Measurements from ENCODE around the gene FAM174B. TPM values are rescaled to one million over a fixed set of nuclear protein-coding genes. Genes with fewer than 3 reads are reported as not detected.

Gene FAM174B
- total RNA-seq, 1 experiment from 2014 or later: 0.30 TPM

DNA sequence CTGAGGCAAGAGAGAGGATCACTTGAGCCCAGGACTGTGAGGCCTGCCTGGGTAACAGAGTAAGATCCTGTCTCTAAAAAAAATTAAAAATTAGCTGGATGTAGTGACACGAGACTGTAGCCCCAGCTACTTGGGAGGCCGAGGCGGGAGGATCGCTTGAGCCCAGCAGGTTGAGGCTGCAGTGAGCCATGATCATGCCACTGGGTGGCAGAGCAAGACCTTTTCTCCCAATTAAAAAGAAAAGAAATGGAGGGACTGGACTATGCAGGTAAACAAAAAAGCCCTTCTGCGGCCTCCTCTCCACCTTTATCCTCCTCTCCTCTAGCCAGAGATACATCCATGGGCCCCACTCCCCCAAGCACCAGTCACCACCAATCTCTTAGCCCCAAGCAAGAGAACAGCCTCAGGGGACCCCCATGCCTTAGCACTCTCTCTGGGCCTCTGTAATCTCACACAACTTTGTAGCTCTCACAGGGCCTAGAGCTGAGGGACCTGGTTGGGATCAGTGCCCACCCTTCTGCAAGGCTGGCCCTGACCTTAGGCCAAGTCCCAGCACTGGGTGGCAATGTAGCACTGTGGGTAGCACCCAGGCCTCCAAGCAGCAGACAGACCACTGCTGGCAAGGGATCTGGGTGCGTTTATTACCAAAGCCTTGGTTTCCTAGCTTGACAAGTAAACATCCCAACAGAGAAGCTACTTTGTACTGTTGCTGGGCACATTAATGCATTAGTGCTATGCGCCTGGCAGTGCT, 43.4 kb downstream of the FAM174B start:
- Histone ChIP-seq H4K20me1 (ENCODE audit: insufficient read depth) (no peaks in the 10 kb centered on the region), H3K9me2 (ENCODE audit: insufficient read depth) (no peaks in the 10 kb centered on the region), H3K9ac (ENCODE audit: low read length) (no peak overlapping the region), H3K9me3 (ENCODE audit: control insufficient read depth in 1 of 2, insufficient read depth in 1 of 2, low read depth in 1 of 2, low read length in 2 of 2) (no peaks in the 10 kb centered on the region), H3K4me2 (ENCODE audit: low read length) (no peak overlapping the region), H3K36me3 (ENCODE audit: control insufficient read depth in 1 of 2, insufficient read depth in 2 of 2, low read length in 2 of 2) (no peaks in the 10 kb centered on the region), H3K79me2 (ENCODE audit: insufficient read depth, low read length) (no peaks in the 10 kb centered on the region), H3K4me1 (ENCODE audit: control insufficient read depth in 1 of 2, insufficient read depth in 2 of 2, low read length in 2 of 2) (no peaks in the 10 kb centered on the region), H3K27me3 (ENCODE audit: insufficient read depth, low read length) (no peaks in the 10 kb centered on the region; the same call in 1 of the 2 replicates), H2AFZ (ENCODE audit: low read depth, low read length, poor library complexity, severe bottlenecking) (no peak overlapping the region), H3K4me3 (replicated peaks in 1 of 2; ENCODE audit: low read depth in 1 of 2, low read length in 2 of 2) (no peak overlapping the region), H3K27ac (ENCODE audit: low read depth, low read length) (no peak overlapping the region)
- TF ChIP-seq POLR2AphosphoS5 (IDR thresholded peaks at IDR 0.05; ENCODE audit: low read depth, low read length): no peak
- no peak for TF ChIP-seq TCF7L2 (IDR thresholded peaks at IDR 0.05; ENCODE audit: borderline replicate concordance, extremely low read depth, insufficient read depth, insufficient read length)
- TF ChIP-seq, protein P1, sequence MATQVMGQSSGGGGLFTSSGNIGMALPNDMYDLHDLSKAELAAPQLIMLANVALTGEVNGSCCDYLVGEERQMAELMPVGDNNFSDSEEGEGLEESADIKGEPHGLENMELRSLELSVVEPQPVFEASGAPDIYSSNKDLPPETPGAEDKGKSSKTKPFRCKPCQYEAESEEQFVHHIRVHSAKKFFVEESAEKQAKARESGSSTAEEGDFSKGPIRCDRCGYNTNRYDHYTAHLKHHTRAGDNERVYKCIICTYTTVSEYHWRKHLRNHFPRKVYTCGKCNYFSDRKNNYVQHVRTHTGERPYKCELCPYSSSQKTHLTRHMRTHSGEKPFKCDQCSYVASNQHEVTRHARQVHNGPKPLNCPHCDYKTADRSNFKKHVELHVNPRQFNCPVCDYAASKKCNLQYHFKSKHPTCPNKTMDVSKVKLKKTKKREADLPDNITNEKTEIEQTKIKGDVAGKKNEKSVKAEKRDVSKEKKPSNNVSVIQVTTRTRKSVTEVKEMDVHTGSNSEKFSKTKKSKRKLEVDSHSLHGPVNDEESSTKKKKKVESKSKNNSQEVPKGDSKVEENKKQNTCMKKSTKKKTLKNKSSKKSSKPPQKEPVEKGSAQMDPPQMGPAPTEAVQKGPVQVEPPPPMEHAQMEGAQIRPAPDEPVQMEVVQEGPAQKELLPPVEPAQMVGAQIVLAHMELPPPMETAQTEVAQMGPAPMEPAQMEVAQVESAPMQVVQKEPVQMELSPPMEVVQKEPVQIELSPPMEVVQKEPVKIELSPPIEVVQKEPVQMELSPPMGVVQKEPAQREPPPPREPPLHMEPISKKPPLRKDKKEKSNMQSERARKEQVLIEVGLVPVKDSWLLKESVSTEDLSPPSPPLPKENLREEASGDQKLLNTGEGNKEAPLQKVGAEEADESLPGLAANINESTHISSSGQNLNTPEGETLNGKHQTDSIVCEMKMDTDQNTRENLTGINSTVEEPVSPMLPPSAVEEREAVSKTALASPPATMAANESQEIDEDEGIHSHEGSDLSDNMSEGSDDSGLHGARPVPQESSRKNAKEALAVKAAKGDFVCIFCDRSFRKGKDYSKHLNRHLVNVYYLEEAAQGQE (IDR thresholded peaks at IDR 0.05; ENCODE audit: low read depth): no peak
- TF ChIP-seq ZNF274 (IDR thresholded peaks at IDR 0.05; ENCODE audit: low read depth, low read length): no peak
- TF ChIP-seq, protein P2, sequence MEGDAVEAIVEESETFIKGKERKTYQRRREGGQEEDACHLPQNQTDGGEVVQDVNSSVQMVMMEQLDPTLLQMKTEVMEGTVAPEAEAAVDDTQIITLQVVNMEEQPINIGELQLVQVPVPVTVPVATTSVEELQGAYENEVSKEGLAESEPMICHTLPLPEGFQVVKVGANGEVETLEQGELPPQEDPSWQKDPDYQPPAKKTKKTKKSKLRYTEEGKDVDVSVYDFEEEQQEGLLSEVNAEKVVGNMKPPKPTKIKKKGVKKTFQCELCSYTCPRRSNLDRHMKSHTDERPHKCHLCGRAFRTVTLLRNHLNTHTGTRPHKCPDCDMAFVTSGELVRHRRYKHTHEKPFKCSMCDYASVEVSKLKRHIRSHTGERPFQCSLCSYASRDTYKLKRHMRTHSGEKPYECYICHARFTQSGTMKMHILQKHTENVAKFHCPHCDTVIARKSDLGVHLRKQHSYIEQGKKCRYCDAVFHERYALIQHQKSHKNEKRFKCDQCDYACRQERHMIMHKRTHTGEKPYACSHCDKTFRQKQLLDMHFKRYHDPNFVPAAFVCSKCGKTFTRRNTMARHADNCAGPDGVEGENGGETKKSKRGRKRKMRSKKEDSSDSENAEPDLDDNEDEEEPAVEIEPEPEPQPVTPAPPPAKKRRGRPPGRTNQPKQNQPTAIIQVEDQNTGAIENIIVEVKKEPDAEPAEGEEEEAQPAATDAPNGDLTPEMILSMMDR (IDR thresholded peaks at IDR 0.05 in 2 of 3, conservative IDR thresholded peaks at IDR 0.05 in 1 of 3; ENCODE audit: borderline replicate concordance in 1 of 3, insufficient read depth in 1 of 3, low read depth in 2 of 3, low read length in 2 of 3): no peak
- no peak for TF ChIP-seq CBX3 (IDR thresholded peaks at IDR 0.05; ENCODE audit: low read depth)
- TF ChIP-seq, protein P3, sequence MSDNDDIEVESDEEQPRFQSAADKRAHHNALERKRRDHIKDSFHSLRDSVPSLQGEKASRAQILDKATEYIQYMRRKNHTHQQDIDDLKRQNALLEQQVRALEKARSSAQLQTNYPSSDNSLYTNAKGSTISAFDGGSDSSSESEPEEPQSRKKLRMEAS (IDR thresholded peaks at IDR 0.05): no peak
- TF ChIP-seq FOSL1 (IDR thresholded peaks at IDR 0.05; ENCODE audit: low read depth): no peak
- no peak for TF ChIP-seq EGR1 (IDR thresholded peaks at IDR 0.05; ENCODE audit: low read depth)
- TF ChIP-seq JUND (IDR thresholded peaks at IDR 0.05): no peak
- TF ChIP-seq EZH2 (IDR thresholded peaks at IDR 0.05): no peak
- no peak for TF ChIP-seq SRF (IDR thresholded peaks at IDR 0.05; ENCODE audit: low read depth)
- no peak for TF ChIP-seq EZH2phosphoT487 (IDR thresholded peaks at IDR 0.05; ENCODE audit: borderline replicate concordance)
- TF ChIP-seq, protein P4, sequence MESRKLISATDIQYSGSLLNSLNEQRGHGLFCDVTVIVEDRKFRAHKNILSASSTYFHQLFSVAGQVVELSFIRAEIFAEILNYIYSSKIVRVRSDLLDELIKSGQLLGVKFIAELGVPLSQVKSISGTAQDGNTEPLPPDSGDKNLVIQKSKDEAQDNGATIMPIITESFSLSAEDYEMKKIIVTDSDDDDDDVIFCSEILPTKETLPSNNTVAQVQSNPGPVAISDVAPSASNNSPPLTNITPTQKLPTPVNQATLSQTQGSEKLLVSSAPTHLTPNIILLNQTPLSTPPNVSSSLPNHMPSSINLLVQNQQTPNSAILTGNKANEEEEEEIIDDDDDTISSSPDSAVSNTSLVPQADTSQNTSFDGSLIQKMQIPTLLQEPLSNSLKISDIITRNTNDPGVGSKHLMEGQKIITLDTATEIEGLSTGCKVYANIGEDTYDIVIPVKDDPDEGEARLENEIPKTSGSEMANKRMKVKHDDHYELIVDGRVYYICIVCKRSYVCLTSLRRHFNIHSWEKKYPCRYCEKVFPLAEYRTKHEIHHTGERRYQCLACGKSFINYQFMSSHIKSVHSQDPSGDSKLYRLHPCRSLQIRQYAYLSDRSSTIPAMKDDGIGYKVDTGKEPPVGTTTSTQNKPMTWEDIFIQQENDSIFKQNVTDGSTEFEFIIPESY (IDR thresholded peaks at IDR 0.05; ENCODE audit: extremely low read depth, insufficient replicate concordance, low read length): no peak
- TF ChIP-seq ZFX (IDR thresholded peaks at IDR 0.05): no peak
- no peak for ATAC-seq
- BruUV-seq (replicated peaks): no TSS peak
- no peak for DNase-seq (ENCODE audit: low read depth, low spot score)
- CTCF ChIA-PET: no interaction called here
- RAD21 ChIA-PET (ENCODE audit: low non-redundant PET in 1 of 2, low total read pairs in 2 of 2, uncharacterized antibody in 2 of 2, unreplicated experiment in 2 of 2): no interaction called here
- POLR2A ChIA-PET: no interaction called here
- intact Hi-C loops (cut with micrococcal nuclease): no loop called here

Data from HCT116 (cell line).